Activated CD8-positive, alpha-beta T cell treated with anti-CD3 and anti-CD28 coated beads for 36 hours (primary cell): ENCODE results near the gene CCND2. TPM values are rescaled to one million over a fixed set of nuclear protein-coding genes. Genes with fewer than 3 reads are reported as not detected.

ENCODE experiments used
- ATAC-seq: fragments of 200-7000 bp; cut with Tn5 transposase; one replicate; pipeline ENCODE4 v1.10.0; 2021; ENCODE audit warnings: mild to moderate bottlenecking, moderate library complexity
- CTCF ChIA-PET: fragments of 350-600 bp; sonication (Branson Sonifier 250); formaldehyde crosslinking; loops from one replicate; lab custom pipeline; 2021; ENCODE audit warnings: antibody characterized with exemption; lab: Charles Lee
- POLR2A ChIA-PET: fragments of 350-600 bp; sonication (Branson Sonifier 250); formaldehyde crosslinking; loops from one replicate; lab custom pipeline; 2021; ENCODE audit warnings: antibody characterized with exemption; lab: Charles Lee
- DNase-seq: peaks from one replicate; pipeline ENCODE4 v3.0.0-alpha.2; 2020
- H3K27ac Mint-ChIP-seq: one replicate; pipeline ENCODE4 v1.8.0; 2021; ENCODE audit warnings: mild to moderate bottlenecking, mixed read lengths
- H3K27me3 Mint-ChIP-seq: one replicate; pipeline ENCODE4 v1.8.0; 2021; ENCODE audit warnings: mixed read lengths
- H3K36me3 Mint-ChIP-seq: one replicate; pipeline ENCODE4 v1.8.0; 2021; ENCODE audit warnings: low read depth, mixed read lengths
- H3K4me1 Mint-ChIP-seq: one replicate; pipeline ENCODE4 v1.8.0; 2021; ENCODE audit warnings: low read depth, mixed read lengths
- H3K4me3 Mint-ChIP-seq: one replicate; pipeline ENCODE4 v1.8.0; 2021; ENCODE audit warnings: mild to moderate bottlenecking, moderate library complexity, mixed read lengths
- H3K9me3 Mint-ChIP-seq: one replicate; pipeline ENCODE4 v1.8.0; 2021; ENCODE audit warnings: mixed read lengths
- CTCF ChIP-seq: fragments of 200-600 bp; IDR thresholded peaks from one replicate; pipeline ENCODE4 v1.8.0; 2022; ENCODE audit warnings: antibody characterized with exemption, mild to moderate bottlenecking
- intact Hi-C: fragments of 100-400 bp; cut with micrococcal nuclease; formaldehyde crosslinking; loops from one replicate; pipeline ENCODE4 v1.10.0; 2022
- total RNA-seq, 2 experiments: library from RNA; stranded (reverse); gene quantifications; one replicate each; pipeline ENCODE4 v1.2.3, GENCODE V29; 2021

CCND2 gene
- total RNA-seq, 2 experiments from 2014 or later = 617 to 639 TPM

- POLR2A ChIA-PET = interaction anchor here (0.5 to 17.2 kb wide), 9 partner anchors 8 to 292 kb away, joined by 3 to 375 read pairs (median 4); partner anchors contain the start of gene CCND2
- intact Hi-C loops = no loop called here
Observed at GRCh38 chr12:4283512-4284255, 10.1 kb downstream of the CCND2 start.

GRCh38 chr12:4284306-4284705 is 10.7 kb downstream of the CCND2 start:
- no peak for DNase-seq
- intact Hi-C loops = no loop called here
- Mint-ChIP-seq H3K27ac (peak overlapping the region; percentile 68), H3K4me3 (no peak overlapping the region), H3K4me1 (peaks cover 93% of the 10 kb centered on the region), H3K27me3 (no peaks in the 10 kb centered on the region), H3K36me3 (peaks cover 89% of the 10 kb centered on the region), H3K9me3 (no peaks in the 10 kb centered on the region)
- no peak for ATAC-seq
- ChIA-PET CTCF (no interaction called here), POLR2A (interaction anchor here (0.9 to 5.5 kb wide), 5 partner anchors 8 to 293 kb away, joined by 3 to 49 read pairs (median 7); partner anchors contain the start of gene CCND2)
- TF ChIP-seq CTCF = no peak

More at GRCh38 chr12:4283512-4284255, 10.1 kb downstream of the CCND2 start:
- no peak overlapping the region for H3K4me3 Mint-ChIP-seq
- no peak for DNase-seq
- ATAC-seq = no peak
- peak overlapping the region; percentile 68 for H3K27ac Mint-ChIP-seq
- H3K4me1 Mint-ChIP-seq = peaks cover 93% of the 10 kb centered on the region
- H3K9me3 Mint-ChIP-seq = no peaks in the 10 kb centered on the region
- peaks cover 90% of the 10 kb centered on the region for H3K36me3 Mint-ChIP-seq
- CTCF ChIA-PET = interaction anchor here (0.8 to 0.9 kb wide), 2 partner anchors 9 to 176 kb away, joined by 3 read pairs; no protein-coding TSS in a partner anchor
- no peaks in the 10 kb centered on the region for H3K27me3 Mint-ChIP-seq
- TF ChIP-seq CTCF = no peak

- ChIA-PET POLR2A (interaction anchor here (0.9 to 5.5 kb wide), 4 partner anchors 8 to 294 kb away, joined by 3 to 49 read pairs (median 25); partner anchors contain the start of gene CCND2), CTCF (interaction anchor here (1.0 kb wide), 1 partner anchor 9 kb away, joined by 3 read pairs; no protein-coding TSS in a partner anchor)
- no peak overlapping the region for H3K4me3 Mint-ChIP-seq
- TF ChIP-seq CTCF = no peak
- no peaks in the 10 kb centered on the region for H3K27me3 Mint-ChIP-seq
- intact Hi-C loops = loop anchor here (5.0 kb wide), 1 partner anchor 293 kb away; no protein-coding TSS in a partner anchor
- peak overlapping the region; percentile 53 for H3K27ac Mint-ChIP-seq
- DNase-seq (no peak), ATAC-seq (no peak)
- H3K4me1 Mint-ChIP-seq = peaks cover 91% of the 10 kb centered on the region
- no peaks in the 10 kb centered on the region for H3K9me3 Mint-ChIP-seq
- peaks cover 88% of the 10 kb centered on the region for H3K36me3 Mint-ChIP-seq
Observed at GRCh38 chr12:4285070-4285469, 11.5 kb downstream of the CCND2 start.

- no peak for DNase-seq
- H3K27me3 Mint-ChIP-seq = no peaks in the 10 kb centered on the region
- peaks cover 91% of the 10 kb centered on the region for H3K4me1 Mint-ChIP-seq
- ChIA-PET POLR2A (interaction anchor here (0.9 to 5.5 kb wide), 5 partner anchors 7 to 140 kb away, joined by 3 to 49 read pairs (median 7); partner anchors contain the start of gene CCND2), CTCF (interaction anchor here (1.0 to 4.2 kb wide), 2 partner anchors 8 to 9 kb away, joined by 3 to 24 read pairs; no protein-coding TSS in a partner anchor)
- ATAC-seq = no peak
- TF ChIP-seq CTCF = no peak
- intact Hi-C loops = loop anchor here (5.0 kb wide), 1 partner anchor 294 kb away; no protein-coding TSS in a partner anchor
- peaks cover 88% of the 10 kb centered on the region for H3K36me3 Mint-ChIP-seq
- no peaks in the 10 kb centered on the region for H3K9me3 Mint-ChIP-seq
- H3K4me3 Mint-ChIP-seq = peak overlapping the region; percentile 18
- H3K27ac Mint-ChIP-seq = peak overlapping the region; percentile 75
Observed at GRCh38 chr12:4286228-4286627, 12.7 kb downstream of the CCND2 start.
